ENCODE data around the gene PRPF38A. TPM values are rescaled to one million over a fixed set of nuclear protein-coding genes. Genes with fewer than 3 reads are reported as not detected.

The PRPF38A gene
- total RNA-seq, 2 donors from 2014 or later = 6.7 to 8.9 TPM

GRCh38 chr1:52439976-52440375 is 35.6 kb downstream of the PRPF38A start:
- ATAC-seq = no peak
- H3K36me3 ChIP-seq (replicated peaks in 1 of 2; ENCODE audit: insufficient read depth in 1 of 2, low read depth in 2 of 2) = peaks cover 0 to 9% of the 10 kb centered on the region in 2 donors
- WGBS, 2 donors = 84 to 92% methylated on average over 4 of the region's 4 CpGs
- no peak overlapping the region for H3K27ac ChIP-seq
- TF ChIP-seq CTCF (IDR thresholded peaks at IDR 0.05) (no peak), POLR2A (IDR thresholded peaks at IDR 0.05) (no peak)
- no peak overlapping the region for H3K4me3 ChIP-seq
- no peaks in the 10 kb centered on the region for H3K27me3 ChIP-seq
- DNase-seq = no peak
- H3K4me1 ChIP-seq = no peaks in the 10 kb centered on the region
- no peaks in the 10 kb centered on the region for H3K9me3 ChIP-seq
- intact Hi-C loops (cut with DNase I) = no loop called here

GRCh38 chr1:52444463-52444862 is 40.1 kb downstream of the PRPF38A start:
- H3K4me1 ChIP-seq = no peaks in the 10 kb centered on the region
- no peak for TF ChIP-seq CTCF (IDR thresholded peaks at IDR 0.05)
- no peak for TF ChIP-seq POLR2A (IDR thresholded peaks at IDR 0.05)
- H3K27ac ChIP-seq = no peak overlapping the region
- intact Hi-C loops (cut with DNase I) = no loop called here
- DNase-seq (no peak), ATAC-seq (no peak)
- H3K36me3 ChIP-seq (replicated peaks in 1 of 2; ENCODE audit: insufficient read depth in 1 of 2, low read depth in 2 of 2) = peaks cover 0 to 5% of the 10 kb centered on the region in 2 donors
- no peaks in the 10 kb centered on the region for H3K27me3 ChIP-seq
- no peak overlapping the region for H3K4me3 ChIP-seq
- whole genome bisulfite sequencing, 2 donors = 82 to 88% methylated on average over 2 of the region's 2 CpGs
- no peaks in the 10 kb centered on the region for H3K9me3 ChIP-seq

- no peak overlapping the region for H3K4me3 ChIP-seq
- ATAC-seq = no peak
- H3K9me3 ChIP-seq = no peaks in the 10 kb centered on the region
- H3K27me3 ChIP-seq = no peaks in the 10 kb centered on the region
- peaks cover 0 to 2% of the 10 kb centered on the region in 2 donors for H3K36me3 ChIP-seq (replicated peaks in 1 of 2; ENCODE audit: insufficient read depth in 1 of 2, low read depth in 2 of 2)
- H3K27ac ChIP-seq = no peak overlapping the region
- TF ChIP-seq CTCF (IDR thresholded peaks at IDR 0.05) (no peak), POLR2A (IDR thresholded peaks at IDR 0.05) (no peak)
- no peak for DNase-seq
- H3K4me1 ChIP-seq = no peaks in the 10 kb centered on the region
- intact Hi-C loops (cut with DNase I) = no loop called here
- 91 to 92% methylated on average over 1 of the region's 1 CpG for WGBS, 2 donors
Observed at GRCh38 chr1:52454127-52454526, 49.7 kb downstream of the PRPF38A start.

GRCh38 chr1:52454779-52455178 is 50.4 kb downstream of the PRPF38A start:
- Histone ChIP-seq H3K4me1 (no peaks in the 10 kb centered on the region), H3K36me3 (replicated peaks in 1 of 2; ENCODE audit: insufficient read depth in 1 of 2, low read depth in 2 of 2) (peaks cover 0 to 2% of the 10 kb centered on the region in 2 donors), H3K9me3 (no peaks in the 10 kb centered on the region), H3K4me3 (no peak overlapping the region), H3K27me3 (no peaks in the 10 kb centered on the region), H3K27ac (no peak overlapping the region)
- 95 to 100% methylated on average over 2 of the region's 2 CpGs for WGBS, 2 donors
- TF ChIP-seq CTCF (IDR thresholded peaks at IDR 0.05) = no peak
- no peak for TF ChIP-seq POLR2A (IDR thresholded peaks at IDR 0.05)
- intact Hi-C loops (cut with DNase I) = no loop called here
- ATAC-seq = no peak
- no peak for DNase-seq

- H3K36me3 ChIP-seq (replicated peaks in 1 of 2; ENCODE audit: insufficient read depth in 1 of 2, low read depth in 2 of 2) = peaks cover 0 to 2% of the 10 kb centered on the region in 2 donors
- no peaks in the 10 kb centered on the region for H3K27me3 ChIP-seq
- H3K4me3 ChIP-seq = no peak overlapping the region
- TF ChIP-seq POLR2A (IDR thresholded peaks at IDR 0.05) (no peak), CTCF (IDR thresholded peaks at IDR 0.05) (no peak)
- 95 to 98% methylated on average over 2 of the region's 2 CpGs for whole genome bisulfite sequencing, 2 donors
- H3K4me1 ChIP-seq = no peaks in the 10 kb centered on the region
- ATAC-seq = no peak
- no peak for DNase-seq
- H3K9me3 ChIP-seq = no peaks in the 10 kb centered on the region
- intact Hi-C loops (cut with DNase I) = no loop called here
- H3K27ac ChIP-seq = no peak overlapping the region
Observed at GRCh38 chr1:52455686-52456085, 51.3 kb downstream of the PRPF38A start.
